Measurements from ENCODE around the gene CDC123.
"Not testable (repeated sequence)": the region's sequence is repeated elsewhere in the genome, so short reads cannot be mapped to it uniquely, and the experiment has no call there.

Gene CDC123

DNA sequence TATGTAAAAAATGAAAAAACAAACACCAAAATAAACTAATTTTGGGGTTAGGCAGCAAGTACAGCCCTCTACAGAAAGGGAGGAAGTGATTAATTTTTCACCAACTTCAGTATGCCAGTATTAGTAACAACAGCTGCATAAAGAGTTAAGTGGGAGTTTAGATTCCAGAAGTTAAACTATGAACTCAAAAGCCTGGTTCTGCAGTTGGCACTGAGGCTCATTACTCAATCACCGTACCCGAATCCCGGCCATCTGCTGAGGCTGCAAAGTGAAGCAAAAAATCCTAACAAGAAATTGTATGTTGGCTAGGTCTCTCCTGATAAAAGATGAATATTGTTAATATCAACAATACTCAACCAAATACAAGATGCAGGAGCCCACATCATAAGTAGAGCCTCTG, 4.3 kb upstream of the CDC123 start:
- no peak for DNase-seq (ENCODE audit: low spot score)

DNA sequence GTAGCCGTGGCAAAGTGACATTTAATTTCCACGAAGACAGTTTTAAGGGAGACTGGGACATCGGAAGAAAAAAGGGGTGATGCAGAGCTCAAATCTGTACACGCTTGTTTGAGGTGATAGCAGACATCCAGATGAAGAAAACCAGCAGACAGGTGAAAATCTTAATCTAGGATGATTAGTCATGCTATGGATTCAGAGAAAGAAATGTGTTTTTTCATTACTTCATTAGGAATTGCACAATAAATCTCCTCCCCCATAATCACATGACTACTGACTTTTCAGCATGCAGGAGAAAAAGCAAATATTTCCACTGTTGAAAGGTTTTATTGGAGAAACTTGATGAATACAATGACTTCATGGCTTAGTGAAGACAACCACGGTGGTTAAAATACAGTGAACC, 2.8 kb upstream of the CDC123 start:
- no peak for DNase-seq (ENCODE audit: low spot score)

DNA sequence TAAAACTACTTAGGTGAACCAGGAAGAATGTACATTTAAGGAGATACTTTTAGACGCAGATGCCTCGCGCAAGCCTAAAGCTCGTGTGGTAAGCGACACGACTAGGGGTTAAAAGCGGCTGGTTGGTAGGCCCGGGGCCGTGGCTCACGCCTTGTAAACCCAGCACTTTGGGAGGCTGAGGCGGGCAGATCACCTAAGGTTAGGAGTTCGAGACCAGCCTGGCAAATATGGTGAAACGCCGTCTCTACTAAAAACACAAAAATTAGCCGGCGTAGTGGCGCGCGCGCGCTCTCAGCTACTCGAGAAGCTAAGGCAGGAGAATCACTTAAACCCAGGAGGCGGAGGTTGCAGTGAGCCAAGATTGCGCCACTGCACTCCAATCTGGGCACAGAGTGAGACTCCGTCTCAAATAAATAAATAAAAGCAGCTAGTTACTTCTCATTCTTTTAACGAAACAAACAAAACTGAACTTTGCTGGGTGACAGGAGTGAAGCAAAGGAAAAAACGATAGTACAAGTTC, 1.2 kb upstream of the CDC123 start:
- DNase-seq (ENCODE audit: low spot score) = peak; percentile 10

DNA sequence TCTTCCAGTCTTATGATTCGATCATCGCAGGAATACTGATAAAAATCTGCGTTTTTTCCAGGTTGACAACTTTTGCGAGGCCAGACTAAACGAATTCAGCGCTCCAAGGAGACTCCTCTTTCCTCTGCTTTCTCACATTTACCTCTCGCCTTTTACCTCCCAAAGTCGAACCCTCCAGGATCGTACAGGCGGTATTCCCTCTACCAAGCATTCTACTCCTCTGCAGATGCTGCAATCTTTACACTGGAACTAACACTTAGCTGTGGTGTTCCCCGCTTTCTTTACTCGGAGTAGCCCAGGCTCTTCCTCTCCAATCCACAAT, 746 bp upstream of the CDC123 start:
- no peak for DNase-seq (ENCODE audit: low spot score)

DNA sequence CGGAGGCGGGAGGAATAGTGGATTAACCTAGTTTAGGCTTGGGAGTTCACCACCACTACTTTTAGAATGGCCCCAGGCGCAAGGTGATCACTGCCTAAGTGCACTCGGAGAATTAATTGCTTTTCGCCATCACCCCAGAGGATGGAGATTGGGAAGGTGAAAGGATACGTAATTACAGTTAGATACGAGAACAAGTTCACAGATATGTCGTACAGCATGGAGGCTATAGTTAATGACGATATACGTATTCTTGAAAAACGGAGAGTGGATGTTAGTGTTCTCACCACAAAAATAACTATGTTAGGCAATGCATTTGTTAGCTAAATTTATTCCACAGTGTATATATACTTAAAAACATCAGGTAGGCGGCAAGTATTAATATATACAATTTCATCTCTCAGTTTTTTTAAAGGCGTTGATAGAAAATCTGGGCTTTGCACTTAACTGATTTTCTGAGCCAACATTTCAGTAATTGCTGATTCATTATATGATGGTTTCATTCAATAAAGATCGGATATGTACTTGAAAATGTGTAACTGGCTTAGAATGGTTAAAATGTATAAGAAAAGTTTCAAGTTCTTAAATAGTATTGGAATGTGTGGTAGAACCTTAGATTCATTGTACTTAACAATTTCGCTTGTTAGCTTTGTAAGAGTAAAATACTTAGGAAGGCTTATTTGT, 683 bp downstream of the CDC123 start:
- no peak for DNase-seq (ENCODE audit: low spot score)

DNA sequence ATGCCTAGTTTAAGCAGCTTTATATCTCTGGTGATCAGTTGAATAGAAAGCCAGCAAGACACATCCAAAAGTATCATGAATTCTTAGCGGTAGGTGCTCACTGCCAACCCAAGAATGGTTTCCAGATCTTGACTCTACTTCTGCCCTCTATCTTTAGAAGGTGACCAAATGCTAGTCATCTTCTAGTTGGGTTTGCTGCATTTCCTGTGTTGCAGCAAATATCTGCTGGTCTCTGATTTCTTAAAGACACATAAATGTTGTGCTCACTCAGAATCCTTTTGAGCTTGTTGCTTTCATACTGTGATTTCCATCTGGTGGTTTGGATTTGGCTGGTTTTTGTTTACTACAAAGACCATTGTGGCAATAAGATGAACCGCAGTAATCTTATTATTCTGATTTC, 2.2 kb downstream of the CDC123 start:
- no peak for DNase-seq (ENCODE audit: low spot score)

DNA sequence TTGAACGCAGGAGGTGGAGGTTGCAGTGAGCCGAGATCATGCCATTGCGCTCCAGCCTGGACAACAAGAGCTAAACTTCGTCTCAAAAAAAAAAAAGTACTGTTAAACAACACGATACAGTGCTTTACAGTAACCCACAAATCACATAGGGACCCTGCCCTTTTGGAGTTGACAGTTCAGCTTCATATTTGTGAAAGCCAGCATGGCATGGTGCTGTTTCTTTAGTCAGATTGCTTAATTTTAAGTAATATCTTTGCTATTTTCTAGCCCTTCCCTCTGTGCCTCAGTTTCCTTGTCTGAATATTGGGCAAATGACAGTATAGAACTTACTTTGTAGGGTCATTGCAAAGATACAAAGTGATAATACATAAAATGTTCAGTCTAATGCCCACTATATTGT, 4.9 kb downstream of the CDC123 start:
- DNase-seq (ENCODE audit: low spot score) = no peak

DNA sequence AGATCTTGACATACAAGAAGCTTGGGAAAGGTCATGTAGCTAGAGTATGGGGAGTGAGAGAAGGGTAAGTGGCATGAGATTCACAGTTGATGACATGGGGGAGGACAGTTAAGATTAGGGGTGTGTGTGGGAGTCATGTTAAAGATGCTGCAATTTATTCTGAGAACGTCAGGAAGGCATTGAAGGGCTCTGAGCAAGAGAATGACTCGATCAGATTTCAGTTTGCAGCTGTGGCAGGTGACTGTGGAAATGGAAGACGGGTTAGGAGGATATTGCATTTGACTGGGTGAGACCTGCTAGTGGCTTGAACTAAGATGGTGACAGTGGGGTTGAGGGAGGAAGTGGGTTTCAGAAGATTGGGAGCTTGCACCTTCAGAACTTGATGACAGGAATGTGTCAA, 5.6 kb downstream of the CDC123 start:
- no peak for DNase-seq (ENCODE audit: low spot score)

DNA sequence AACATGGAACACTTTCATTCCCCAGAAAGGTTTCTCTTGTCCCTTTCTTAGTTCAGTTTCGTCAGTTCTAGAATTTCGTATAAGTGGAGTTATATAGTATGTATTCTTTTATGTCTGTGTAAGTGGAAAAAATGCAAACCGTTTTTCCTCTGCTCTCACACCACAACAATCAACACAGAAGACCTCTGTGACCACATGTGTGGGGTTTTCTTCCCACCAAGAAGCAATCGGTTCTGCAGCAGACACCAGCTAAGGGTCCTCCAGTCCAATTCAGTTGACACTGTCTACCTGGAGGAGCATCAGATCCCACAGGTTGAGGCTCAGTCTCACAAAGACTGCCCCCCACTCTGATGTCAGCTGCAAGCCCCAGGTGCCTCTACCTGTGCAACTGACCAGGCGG, 6.2 kb downstream of the CDC123 start:
- no peak for DNase-seq (ENCODE audit: low spot score)

DNA sequence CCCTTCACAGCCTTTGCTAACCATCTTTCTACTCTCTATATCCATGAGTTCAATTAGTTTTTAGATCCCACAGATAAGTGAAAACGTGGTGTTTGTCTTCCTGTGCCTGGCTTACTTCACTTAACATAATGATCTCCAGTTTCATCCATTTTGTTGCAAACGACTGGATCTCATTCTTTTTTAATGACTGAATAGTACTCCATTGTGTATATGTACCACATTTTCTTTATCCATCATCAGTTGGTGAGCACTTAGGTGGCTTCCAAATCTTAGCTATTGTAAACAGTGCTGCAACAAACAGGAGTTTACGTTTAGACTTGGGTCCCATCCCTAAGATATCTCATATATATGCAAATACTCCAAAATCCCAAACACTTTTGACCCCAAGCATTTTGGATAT, 9.1 kb downstream of the CDC123 start:
- DNase-seq (ENCODE audit: low spot score) = no peak

DNA sequence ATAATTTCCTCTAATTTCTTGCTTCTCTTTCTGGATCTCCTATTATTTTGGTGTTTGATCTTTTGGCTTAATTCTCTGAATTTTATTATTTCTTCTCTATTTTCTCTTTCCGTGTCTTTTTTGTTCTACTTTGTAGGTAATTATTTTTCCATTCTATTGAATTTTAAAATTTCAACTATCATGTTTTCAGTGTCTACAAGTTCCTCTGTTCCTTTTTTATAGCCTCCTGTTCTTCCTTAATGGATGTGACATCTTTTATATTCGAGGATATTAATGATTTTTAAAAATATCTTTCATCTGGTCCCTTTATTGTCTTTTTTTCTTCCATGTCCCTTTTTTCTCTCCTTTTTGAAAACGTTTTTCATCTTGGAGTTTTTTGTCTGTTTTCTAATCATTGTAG, 11.1 kb downstream of the CDC123 start:
- DNase-seq (ENCODE audit: low spot score) = no peak

DNA sequence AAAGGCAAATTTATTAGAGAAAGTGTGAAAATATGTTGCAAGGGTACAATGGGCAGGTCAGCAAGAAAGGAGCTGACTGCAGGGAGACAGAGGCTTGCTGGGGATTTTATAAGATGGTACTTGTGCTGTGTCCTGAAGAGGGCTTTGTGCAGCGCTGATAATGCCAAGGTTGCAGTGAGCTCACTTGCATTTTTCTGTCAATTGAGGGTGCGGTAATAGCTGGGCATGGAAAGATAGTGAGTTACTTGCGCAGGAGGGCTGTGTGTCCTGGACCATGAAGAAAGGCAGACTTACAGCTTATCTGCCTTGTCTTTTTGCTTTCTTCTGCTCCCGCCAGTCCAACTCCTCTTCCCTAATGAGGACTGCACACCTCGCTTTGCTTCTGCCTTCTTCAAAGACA, 12.5 kb downstream of the CDC123 start:
- DNase-seq (ENCODE audit: low spot score) = no peak

DNA sequence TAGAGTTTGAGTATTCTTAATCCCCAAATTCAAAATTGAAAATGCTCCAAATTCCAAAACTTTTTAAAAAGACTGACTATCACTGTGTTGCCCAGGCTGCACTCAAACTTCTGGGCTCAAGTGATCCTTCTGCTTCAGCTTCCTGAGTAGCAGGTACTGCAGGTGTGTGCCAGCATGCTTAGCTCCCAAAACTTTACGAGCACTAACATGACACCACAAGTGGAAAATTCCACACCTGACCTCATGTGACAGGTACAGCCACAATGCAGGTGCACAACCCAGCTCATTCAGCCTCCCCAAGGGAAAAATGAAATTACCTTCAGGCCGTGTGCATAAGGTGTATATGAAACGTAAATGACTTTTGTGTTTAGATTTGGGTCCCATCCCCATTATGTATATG, 16.5 kb downstream of the CDC123 start:
- DNase-seq (ENCODE audit: low spot score) = no peak

DNA sequence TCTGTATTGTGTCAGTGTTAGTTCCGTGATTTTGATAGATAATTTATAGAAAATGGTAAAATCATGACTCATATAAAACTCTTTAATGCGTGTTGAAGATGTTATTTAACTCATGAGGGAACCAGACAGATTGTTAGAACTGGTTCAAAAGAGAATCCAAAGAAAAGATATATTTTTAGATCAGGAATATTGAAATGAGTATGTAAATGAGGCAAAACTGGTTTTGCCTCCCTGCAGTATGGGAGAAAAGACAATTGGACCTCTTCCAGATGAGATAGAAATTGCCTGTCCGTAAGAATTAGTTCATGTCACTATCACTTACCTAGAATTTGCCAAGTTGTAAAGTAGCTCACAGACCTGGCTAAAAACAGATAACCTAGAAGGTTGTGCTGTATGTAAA, 17.6 kb downstream of the CDC123 start:
- DNase-seq (ENCODE audit: low spot score) = no peak

DNA sequence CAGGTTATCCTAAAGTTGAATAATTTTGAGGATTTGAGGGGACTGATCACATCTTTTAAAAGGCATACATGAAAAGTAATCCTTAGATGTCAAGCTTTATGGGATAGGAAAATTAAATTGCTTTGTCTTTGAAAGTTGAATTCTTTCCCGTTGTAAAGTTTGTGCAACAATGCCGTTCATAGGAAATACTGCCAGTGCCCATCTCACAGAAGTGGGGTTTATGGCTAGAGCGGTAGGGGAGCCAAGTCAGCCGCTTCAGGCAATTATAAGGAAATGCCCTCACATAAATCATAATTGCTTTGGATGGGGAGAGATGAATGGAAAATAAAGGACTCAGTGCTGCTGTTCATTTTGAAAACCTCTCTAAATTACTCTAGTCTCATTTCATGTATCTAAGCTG, 18.1 kb downstream of the CDC123 start:
- DNase-seq (ENCODE audit: low spot score) = no peak

DNA sequence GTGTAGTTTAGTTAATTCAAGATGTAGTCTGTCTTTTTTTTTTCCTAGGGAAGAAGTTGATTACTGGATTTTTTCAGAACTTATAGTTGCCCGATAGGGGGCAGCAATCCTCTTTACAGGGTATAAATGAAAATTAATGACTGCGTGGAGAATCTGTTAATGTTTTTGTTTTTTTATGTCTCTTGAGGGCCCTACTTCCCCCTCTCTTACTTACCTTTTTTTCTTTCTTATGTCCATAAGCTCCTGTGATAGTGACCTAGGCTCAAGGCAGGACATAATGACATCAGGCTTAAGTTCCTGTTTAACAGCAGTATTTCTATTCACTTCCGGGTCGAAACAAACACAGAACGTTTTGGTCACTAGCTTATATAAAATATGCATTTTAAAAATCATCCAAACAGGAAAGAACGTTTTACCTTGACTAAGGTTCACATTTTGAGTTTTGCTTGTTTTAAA, 18.8 kb downstream of the CDC123 start:
- peak; percentile 35 for DNase-seq (ENCODE audit: low spot score)

DNA sequence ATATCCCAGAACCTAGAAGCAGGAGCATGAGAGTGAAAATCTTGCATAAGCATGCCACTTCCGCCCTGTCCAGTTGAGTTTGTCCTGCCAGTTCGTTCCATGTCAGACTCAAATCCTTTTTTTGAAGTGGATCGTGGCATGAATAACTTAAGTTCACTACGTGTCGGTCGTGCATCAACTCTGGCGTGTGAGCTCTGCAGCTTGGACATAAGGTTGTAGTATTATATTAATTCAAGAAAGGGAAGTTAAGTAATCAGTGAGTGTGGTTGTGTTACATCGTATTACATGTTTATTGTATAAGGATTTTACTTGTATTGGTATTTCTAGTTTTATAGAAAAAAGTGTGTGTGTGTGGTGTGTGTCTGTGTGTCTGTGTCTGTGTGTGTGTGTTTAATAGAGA, 23.0 kb downstream of the CDC123 start:
- DNase-seq (ENCODE audit: low spot score) = no peak

DNA sequence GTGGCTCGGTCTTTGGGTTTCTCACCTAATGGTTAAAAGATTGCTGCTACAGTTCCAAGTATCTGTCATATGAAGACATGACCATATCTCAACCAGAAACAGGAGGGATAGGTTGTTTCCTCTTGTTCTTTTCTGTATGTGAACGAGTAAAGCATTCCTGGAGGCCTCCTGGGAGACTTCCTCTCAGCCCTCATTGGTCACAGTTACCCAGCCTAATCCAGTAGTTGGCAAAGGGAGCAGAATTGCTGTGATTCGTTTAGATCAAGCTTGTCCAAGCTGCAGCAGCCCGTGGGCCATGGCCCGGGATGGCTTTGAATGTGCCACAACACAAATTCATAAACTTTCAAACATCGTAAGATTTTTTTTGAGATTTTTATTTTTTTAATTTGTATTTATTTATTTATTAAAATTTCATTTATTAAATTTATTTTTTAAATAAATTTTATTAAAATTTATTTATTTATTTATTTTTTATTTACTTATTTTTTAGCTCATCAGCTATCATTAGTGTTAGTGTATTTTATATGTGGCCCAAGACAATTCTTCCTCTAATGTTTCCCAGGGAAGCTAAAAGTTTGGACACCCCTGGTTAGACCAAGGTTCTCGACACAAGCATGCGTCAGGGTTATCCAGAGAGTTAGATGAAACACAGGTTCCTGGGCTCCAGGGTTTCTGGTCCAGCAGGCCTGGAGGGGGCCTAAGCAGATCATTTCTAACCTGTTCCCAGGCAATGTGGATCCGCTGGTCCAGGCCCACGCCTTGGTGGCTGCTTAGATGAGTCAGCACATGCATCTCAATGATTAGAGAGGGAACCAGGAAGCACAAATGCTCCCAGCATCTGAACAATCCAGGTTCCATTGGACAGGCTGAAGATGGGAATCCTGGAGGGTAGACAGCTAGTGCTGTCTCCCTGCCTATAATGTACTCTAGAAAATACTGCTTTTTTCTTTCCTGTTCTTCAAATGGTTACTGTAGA, 25.6 kb downstream of the CDC123 start:
- DNase-seq (ENCODE audit: low spot score) = no peak

DNA sequence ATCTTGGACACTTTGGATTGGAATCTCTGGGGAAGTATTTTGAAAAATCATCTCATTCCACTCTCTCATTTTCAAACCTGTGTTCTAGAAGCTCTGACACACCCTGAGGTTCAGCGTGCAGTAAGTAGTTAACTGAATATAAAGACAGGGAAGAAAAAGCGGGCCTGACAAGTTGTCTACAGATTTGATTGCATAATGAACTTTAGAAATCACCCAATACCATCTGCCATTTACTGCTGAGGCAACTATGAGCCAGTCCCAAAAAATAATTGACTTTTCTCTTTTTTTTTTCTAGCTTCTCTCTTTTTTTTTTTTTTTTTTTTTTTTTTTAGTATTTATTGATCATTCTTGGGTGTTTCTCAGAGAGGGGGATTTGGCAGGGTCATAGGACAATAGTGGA, 29.5 kb downstream of the CDC123 start:
- DNase-seq (ENCODE audit: low spot score) = no peak

DNA sequence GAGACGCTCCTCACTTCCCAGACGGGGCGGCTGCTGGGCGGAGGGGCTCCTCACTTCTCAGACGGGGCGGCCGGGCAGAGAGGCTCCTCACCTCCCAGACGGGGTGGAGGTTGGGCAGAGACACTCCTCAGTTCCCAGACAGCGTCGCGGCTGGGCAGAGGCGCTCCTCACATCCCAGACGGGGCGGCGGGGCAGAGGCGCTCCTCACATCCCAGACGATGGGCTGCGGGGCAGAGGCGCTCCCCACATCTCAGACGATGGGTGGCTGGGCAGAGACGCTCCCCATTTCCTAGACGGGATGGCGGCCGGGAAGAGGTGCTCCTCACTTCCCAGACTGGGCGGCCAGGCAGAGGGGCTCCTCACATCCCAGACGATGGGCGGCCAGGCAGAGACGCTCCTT, 30.4 kb downstream of the CDC123 start:
- not testable (repeated sequence) for DNase-seq (ENCODE audit: low spot score)

DNA sequence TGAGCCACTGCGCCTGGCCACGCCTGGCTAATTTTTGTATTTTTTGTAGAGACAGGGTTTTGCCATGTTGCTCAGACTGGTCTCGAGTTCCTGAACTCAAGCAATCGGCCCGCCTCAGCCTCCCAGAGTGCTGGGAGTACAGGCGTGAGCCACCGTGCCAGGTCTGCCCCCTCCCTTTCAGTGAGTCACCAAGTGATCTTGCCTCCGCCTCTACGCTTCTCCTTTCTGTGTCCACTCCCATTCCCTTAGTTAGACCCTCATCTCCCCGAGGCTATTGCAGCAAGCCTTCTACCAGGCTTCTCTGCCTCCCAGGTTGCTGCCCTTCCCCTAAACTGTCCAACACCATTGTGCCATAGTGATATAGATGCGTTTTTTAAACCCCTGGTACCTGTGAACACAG, 32.9 kb downstream of the CDC123 start:
- no peak for DNase-seq (ENCODE audit: low spot score)

DNA sequence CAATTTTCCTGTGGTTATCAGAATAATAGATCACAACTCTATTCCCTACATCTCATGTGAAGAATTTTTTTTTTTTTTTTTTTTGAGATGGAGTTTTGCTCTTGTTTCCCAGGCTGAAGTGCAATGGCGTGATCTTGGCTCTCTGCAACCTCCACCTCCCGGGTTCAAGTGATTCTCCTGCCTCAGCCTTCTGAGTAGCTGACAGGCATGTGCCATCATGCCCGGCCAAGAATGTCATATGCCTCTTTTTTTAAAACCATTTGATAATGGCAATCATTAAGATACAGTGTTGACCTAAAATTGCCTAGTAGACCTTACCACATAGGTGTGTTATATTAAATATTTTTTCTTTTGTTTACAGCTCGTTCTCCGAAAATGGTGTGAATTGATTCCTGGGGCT, 38.7 kb downstream of the CDC123 start:
- not testable (repeated sequence) for DNase-seq (ENCODE audit: low spot score)

DNA sequence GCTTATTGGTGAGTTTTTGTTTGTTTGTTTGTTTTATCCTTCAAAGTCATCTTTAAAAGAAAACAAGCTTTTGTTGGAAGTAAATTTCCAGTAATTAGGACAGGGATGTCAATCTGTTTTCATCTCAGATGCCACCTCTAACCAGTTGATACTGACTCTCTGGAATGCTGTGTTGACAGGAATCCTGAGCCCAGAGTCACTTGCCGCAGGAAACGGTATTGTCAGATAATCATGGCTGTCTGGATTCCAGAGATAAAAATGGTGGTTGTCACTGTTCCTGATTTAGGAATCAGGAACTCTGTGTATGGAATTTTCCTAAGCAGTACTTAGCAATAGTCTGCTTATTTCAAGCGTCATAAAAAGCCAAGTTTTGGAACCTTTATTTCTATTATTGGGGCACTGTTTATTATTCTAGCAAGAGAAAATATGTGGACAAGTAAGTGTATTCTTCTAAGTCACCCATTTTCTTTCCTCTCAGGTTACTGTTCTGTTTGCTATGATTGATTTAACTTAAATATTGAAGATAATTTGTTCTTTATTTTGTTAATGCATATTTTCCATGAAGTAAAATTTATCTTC, 39.2 kb downstream of the CDC123 start:
- DNase-seq (ENCODE audit: low spot score) = no peak

All from CD4-positive, alpha-beta T cell treated with Interleukin-6 at 100 ng/mL for 8 hours (primary cell).